Tibial nerve (tissue), 3 donors: ENCODE results near the gene CENPF.

Experiments used
- POLR2A ChIP-seq, 2 donors: fragments of 450-650 bp; IDR thresholded peaks; one replicate each; pipeline ENCODE4 v1.6.1; 2017; ENCODE audit warnings: antibody characterized with exemption in 2 of 2, mild to moderate bottlenecking in 2 of 2, moderate library complexity in 2 of 2
- TF ChIP-seq, protein P1 (sequence below), 5 experiments: fragments of 200-600 bp in 3 of 5; fragments of 450-650 bp in 2 of 5; sonication (generic) in 3 of 5; IDR thresholded peaks; one replicate each; pipeline ENCODE4 v1.5.1; 2016 to 2019; ENCODE audit warnings: antibody characterized with exemption in 5 of 5, mild to moderate bottlenecking in 3 of 5, moderate library complexity in 2 of 5

DNA sequence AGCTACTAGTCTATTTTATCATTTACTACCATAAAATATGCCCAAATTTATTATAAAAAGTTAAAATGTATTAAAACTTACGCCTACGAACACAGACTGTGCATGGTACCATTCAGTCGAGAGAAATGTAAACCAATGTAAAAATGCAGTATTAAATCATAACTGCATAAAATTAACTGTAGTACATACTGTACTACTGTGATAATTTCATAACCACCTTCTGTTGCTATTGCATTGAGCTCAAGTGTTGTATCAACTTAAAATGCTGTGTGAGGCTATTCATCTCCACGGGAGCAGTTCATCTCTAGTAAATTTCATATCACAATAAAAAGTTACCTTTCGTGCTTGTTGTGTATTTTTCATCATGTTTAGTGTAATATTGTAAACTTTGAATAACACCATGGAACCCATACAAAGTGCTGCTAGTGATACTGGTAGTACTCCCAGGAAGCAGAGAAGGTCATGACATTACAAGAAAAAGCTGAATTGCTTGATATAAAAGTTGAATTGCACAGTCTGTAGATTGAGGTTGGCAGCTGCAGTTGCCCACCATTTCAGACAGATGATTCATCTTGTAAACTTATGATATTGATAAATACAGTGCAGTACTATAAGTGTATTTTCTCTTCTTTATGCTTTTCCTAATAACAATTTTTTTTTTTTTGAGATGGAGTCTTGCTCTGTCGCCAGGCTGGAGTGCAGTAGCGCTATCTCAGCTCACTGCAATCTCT is 19.0 kb upstream of the CENPF start:
- no peak for TF ChIP-seq POLR2A (IDR thresholded peaks at IDR 0.05)
- TF ChIP-seq, protein P1, sequence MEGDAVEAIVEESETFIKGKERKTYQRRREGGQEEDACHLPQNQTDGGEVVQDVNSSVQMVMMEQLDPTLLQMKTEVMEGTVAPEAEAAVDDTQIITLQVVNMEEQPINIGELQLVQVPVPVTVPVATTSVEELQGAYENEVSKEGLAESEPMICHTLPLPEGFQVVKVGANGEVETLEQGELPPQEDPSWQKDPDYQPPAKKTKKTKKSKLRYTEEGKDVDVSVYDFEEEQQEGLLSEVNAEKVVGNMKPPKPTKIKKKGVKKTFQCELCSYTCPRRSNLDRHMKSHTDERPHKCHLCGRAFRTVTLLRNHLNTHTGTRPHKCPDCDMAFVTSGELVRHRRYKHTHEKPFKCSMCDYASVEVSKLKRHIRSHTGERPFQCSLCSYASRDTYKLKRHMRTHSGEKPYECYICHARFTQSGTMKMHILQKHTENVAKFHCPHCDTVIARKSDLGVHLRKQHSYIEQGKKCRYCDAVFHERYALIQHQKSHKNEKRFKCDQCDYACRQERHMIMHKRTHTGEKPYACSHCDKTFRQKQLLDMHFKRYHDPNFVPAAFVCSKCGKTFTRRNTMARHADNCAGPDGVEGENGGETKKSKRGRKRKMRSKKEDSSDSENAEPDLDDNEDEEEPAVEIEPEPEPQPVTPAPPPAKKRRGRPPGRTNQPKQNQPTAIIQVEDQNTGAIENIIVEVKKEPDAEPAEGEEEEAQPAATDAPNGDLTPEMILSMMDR (IDR thresholded peaks at IDR 0.05) = no peak
